Esophagus muscularis mucosa (tissue), 4 donors: ENCODE measurements around the gene IRF9. TPM values are rescaled to one million over a fixed set of nuclear protein-coding genes. Genes with fewer than 3 reads are reported as not detected.

Experiments used
- DNase-seq: peaks from one replicate; pipeline ENCODE4 v3.0.0-alpha.2; 2017; ENCODE audit errors: extremely low spot score
- H3K27ac ChIP-seq, 4 donors: fragments of 200-600 bp; sonication (generic); replicated peaks in 1 of 4; 1 replicate in 3 of 4; 2 replicates in 1 of 4; pipeline ENCODE4 v1.5.1; 2016 to 2019; ENCODE audit warnings: mild to moderate bottlenecking in 1 of 4
- H3K27me3 ChIP-seq, 4 donors: fragments of 200-600 bp; sonication (generic); one replicate each; pipeline versions ENCODE4 v1.5.1 to v1.6.0; 2016 to 2019
- H3K36me3 ChIP-seq, 4 donors: fragments of 200-600 bp; sonication (generic); one replicate each; pipeline ENCODE4 v1.5.1; 2016 to 2019
- H3K4me1 ChIP-seq, 4 donors: fragments of 200-600 bp; sonication (generic); one replicate each; pipeline ENCODE4 v1.5.1; 2016 to 2019
- H3K4me3 ChIP-seq, 4 donors: fragments of 200-600 bp; sonication (generic); 1 replicate in 2 of 4; 2 replicates in 2 of 4; pipeline ENCODE4 v1.5.1; 2016 to 2019; ENCODE audit warnings: mild to moderate bottlenecking in 4 of 4, moderate library complexity in 1 of 4
- H3K9me3 ChIP-seq, 4 donors: fragments of 200-600 bp; sonication (generic); 1 replicate in 3 of 4; 2 replicates in 1 of 4; pipeline ENCODE4 v1.5.1; 2016 to 2019
- CTCF ChIP-seq, 3 experiments: fragments of 200-600 bp in 2 of 3; fragments of 450-650 bp in 1 of 3; sonication (generic) in 2 of 3; IDR thresholded peaks; one replicate each; pipeline ENCODE4 v1.5.1; 2017 to 2019; ENCODE audit warnings: antibody characterized with exemption in 3 of 3, mild to moderate bottlenecking in 2 of 3, moderate library complexity in 1 of 3
- EP300 ChIP-seq: sonication (generic); formaldehyde crosslinking; IDR thresholded peaks from one replicate; pipeline ENCODE4 v1.6.1; 2017; ENCODE audit warnings: antibody characterized with exemption
- POLR2A ChIP-seq: fragments of 450-650 bp; IDR thresholded peaks from one replicate; pipeline ENCODE4 v1.6.1; 2017; ENCODE audit warnings: antibody characterized with exemption, moderate library complexity, mild to moderate bottlenecking, low read depth
- POLR2AphosphoS5 ChIP-seq, 2 donors: sonication (generic); formaldehyde crosslinking; IDR thresholded peaks; one replicate each; pipeline ENCODE4 v1.6.1; 2017; ENCODE audit warnings: antibody characterized with exemption in 2 of 2
- WGBS: methylation state at CpG from one replicate; pipeline ENCODE4 v1.1.5; 2018; 5-methylcytosine and 5-hydroxymethylcytosine counted together
- intact Hi-C: fragments of 100-400 bp; cut with DNase I; formaldehyde crosslinking; loops from one replicate; pipeline ENCODE4 v1.15.1; 2023
- total RNA-seq, 4 donors: library from RNA; depleted of rRNA; stranded (reverse); fragments of >200 nt; gene quantifications; one replicate each; pipeline versions ENCODE4 v1.1.0 to v1.2.1, GENCODE V29; 2016

Gene IRF9
- total RNA-seq, 4 donors from 2014 or later = 39.5 to 78.3 (median 63.2) TPM

DNA sequence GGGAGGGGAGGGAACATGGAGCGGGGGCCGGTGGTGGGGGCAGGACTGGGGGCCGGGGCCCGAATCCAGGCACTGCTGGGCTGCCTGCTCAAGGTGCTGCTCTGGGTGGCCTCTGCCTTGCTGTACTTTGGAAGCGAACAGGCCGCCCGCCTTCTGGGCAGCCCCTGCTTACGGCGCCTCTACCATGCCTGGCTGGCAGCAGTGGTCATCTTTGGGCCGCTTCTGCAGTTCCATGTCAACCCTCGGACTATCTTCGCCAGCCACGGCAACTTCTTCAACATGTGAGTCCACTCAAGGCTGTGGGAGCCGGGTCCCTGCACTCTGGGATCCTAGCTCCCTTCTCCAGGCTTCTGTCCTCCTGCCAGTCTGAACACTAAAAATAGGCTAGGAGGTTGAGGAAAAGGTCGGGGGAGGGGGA is 29.5 kb upstream of the IRF9 start:
- DNase-seq = no peak
- 86% methylated on average over 5 of the region's 15 CpGs for WGBS
- H3K4me1 ChIP-seq = peaks cover 18 to 31% (median 24%) of the 10 kb centered on the region in 4 donors
- no peaks in the 10 kb centered on the region for H3K36me3 ChIP-seq
- no peaks in the 10 kb centered on the region for H3K27me3 ChIP-seq
- H3K4me3 ChIP-seq = no peak overlapping the region
- no peaks in the 10 kb centered on the region for H3K9me3 ChIP-seq
- TF ChIP-seq EP300 = no peak
- H3K27ac ChIP-seq = peak overlapping the region in 3 of 4 donors; percentile 42 to 70 (median 42)
- intact Hi-C loops = no loop called here

DNA sequence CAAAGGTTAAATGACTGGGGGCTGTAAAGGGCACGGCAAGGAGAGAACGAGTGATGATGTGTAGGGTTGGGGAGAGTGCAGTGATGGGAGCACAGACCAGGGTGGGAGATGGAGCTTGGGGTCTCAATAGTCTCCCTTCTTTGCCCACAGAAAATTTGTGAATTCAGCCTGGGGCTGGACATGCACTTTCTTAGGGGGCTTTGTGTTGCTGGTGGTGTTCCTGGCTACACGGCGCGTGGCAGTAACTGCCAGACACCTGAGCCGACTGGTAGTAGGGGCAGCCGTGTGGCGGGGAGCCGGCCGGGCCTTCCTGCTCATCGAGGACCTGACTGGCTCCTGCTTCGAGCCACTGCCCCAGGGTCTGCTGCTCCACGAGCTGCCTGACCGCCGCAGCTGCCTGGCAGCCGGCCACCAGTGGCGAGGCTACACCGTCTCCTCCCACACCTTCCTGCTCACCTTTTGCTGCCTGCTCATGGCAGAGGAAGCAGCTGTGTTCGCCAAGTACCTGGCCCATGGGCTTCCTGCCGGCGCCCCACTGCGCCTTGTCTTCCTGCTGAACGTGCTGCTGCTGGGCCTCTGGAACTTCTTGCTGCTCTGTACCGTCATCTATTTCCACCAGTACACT is 28.9 kb upstream of the IRF9 start:
- no peak overlapping the region for H3K4me3 ChIP-seq
- no peak for DNase-seq
- intact Hi-C loops = no loop called here
- H3K36me3 ChIP-seq = peaks cover 0 to under 1% (median 0%) of the 10 kb centered on the region in 4 donors
- no peaks in the 10 kb centered on the region for H3K27me3 ChIP-seq
- TF ChIP-seq POLR2AphosphoS5 (IDR thresholded peaks at IDR 0.05) (no peak), EP300 (no peak), POLR2A (no peak), CTCF (IDR thresholded peaks at IDR 0.05) (no peak)
- 73% methylated on average over 17 of the region's 24 CpGs for WGBS
- H3K4me1 ChIP-seq = peaks cover 24 to 37% (median 30%) of the 10 kb centered on the region in 4 donors
- H3K9me3 ChIP-seq = no peaks in the 10 kb centered on the region
- H3K27ac ChIP-seq = peak overlapping the region in 2 of 4 donors; percentile 42 to 70

DNA sequence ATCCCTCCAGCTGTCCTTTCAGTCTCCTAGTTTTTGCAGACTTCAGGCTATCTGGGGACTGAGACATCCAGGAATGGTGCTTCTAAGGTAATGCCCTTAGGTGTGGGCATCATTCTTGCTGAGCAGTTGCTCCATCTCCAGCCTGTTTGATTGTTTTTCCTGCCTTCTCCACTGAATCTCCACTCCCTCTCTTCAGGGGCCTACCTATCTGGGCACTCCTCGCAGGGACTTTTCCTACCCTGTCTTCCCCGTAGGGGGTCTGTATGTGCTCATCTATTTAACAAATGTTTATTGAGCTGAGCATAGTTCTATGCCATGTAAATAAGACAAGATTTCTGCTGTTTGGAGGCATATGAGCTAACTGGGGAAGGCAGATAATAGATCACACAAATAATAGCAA is 28.1 kb upstream of the IRF9 start:
- Histone ChIP-seq H3K9me3 (no peaks in the 10 kb centered on the region), H3K4me1 (peaks cover 32 to 45% (median 38%) of the 10 kb centered on the region in 4 donors), H3K4me3 (no peak overlapping the region), H3K27me3 (no peaks in the 10 kb centered on the region), H3K36me3 (peaks cover 0 to 8% (median 8%) of the 10 kb centered on the region in 4 donors), H3K27ac (no peak overlapping the region)
- DNase-seq = no peak
- 89% methylated on average over 2 of the region's 2 CpGs for WGBS
- TF ChIP-seq CTCF (IDR thresholded peaks at IDR 0.05) (no peak), POLR2A (no peak), POLR2AphosphoS5 (IDR thresholded peaks at IDR 0.05) (no peak), EP300 (no peak)
- intact Hi-C loops = no loop called here

GRCh38 chr14:24133735-24134134 is 27.3 kb upstream of the IRF9 start:
- intact Hi-C loops = no loop called here

GRCh38 chr14:24135584-24135833 is 25.6 kb upstream of the IRF9 start:
- Histone ChIP-seq H3K4me3 (peak overlapping the region; percentile 75 to 99 (median 94)), H3K27ac (peak overlapping the region; percentile 89 to 96 (median 92)), H3K27me3 (no peaks in the 10 kb centered on the region), H3K9me3 (no peaks in the 10 kb centered on the region), H3K4me1 (peaks cover 55 to 63% (median 57%) of the 10 kb centered on the region in 4 donors), H3K36me3 (peaks cover 10 to 25% (median 24%) of the 10 kb centered on the region in 4 donors)
- no peak for DNase-seq
- intact Hi-C loops = no loop called here
- 7% methylated on average over 9 of the region's 9 CpGs for WGBS
- TF ChIP-seq POLR2AphosphoS5 (IDR thresholded peaks at IDR 0.05) = no peak
- TF ChIP-seq CTCF (IDR thresholded peaks at IDR 0.05) = no peak

More at GRCh38 chr14:24133735-24134134, 27.3 kb upstream of the IRF9 start:
- WGBS = 96% methylated on average over 1 of the region's 1 CpG
- Histone ChIP-seq H3K9me3 (no peaks in the 10 kb centered on the region), H3K4me3 (no peak overlapping the region), H3K36me3 (peaks cover 6 to 16% (median 15%) of the 10 kb centered on the region in 4 donors), H3K4me1 (peaks cover 39 to 48% (median 41%) of the 10 kb centered on the region in 4 donors), H3K27me3 (no peaks in the 10 kb centered on the region), H3K27ac (no peak overlapping the region)
- DNase-seq = no peak
- TF ChIP-seq POLR2AphosphoS5 (IDR thresholded peaks at IDR 0.05) = no peak
- TF ChIP-seq POLR2A = no peak
- TF ChIP-seq CTCF (IDR thresholded peaks at IDR 0.05) = no peak
- TF ChIP-seq EP300 = no peak
